SHP77 (cell line): ENCODE results near the gene MDP1.

Experiments used
- DNase-seq, 2 experiments: peaks; one replicate each; lab custom pipeline; 2025; lab: John Stamatoyannopoulos, UW

The MDP1 gene

DNA sequence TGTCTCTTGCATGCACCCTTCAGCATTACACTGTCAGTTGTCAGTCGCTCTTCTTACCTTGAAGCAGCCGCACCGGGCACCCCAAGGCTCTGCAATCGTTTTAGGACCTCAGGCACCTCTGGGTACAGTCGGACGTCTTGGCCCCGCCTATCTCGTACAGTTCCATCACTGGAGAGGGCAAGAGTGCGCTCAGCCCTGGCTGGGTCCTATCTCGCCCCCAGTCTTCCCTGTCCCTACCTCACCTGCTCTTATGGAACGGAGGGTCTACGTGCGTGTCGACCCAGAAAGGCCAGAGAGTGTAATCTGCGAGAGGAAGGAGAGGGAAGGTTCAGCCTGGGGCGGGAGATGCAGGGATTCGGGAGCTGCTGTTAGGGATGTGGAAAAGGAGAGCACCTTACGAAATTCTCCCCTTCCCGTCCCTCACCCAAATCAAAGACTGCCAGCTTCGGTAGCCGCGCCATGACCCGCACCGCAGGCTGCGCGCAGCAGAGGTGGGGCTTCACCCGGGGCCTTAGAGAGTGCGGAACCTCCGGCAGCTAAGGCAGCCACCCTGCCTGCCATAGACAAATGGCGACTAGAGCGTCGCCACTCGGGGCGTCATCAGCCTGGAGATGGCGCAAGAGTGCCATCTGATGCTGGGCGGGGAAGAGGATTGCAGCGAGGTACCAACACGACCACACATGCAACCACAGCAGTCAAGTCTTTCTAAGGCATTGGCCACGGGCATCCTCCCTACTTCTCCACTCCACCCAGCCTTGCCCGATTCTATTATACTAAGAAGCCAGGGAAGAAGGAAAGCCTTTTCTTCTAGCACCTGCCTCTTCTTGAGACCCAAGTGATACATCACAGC, at the start of gene MDP1:
Gene MDP1 (minus strand): TSS at position 572 of the 850 bp plus-strand sequence. CDS start 111 bp downstream, at position 461.
- DNase-seq = peak; percentile 88 to 91

- no peak for DNase-seq
Measured at GRCh38 chr14:24264298-24264697, 48.4 kb upstream of the MDP1 start.

GRCh38 chr14:24263848-24264247, 48.0 kb upstream of the MDP1 start:
- DNase-seq = no peak

- no peak for DNase-seq
Measured at GRCh38 chr14:24262821-24263733, 47.2 kb upstream of the MDP1 start, which contains the start of gene TGM1. Gene TGM1, minus strand, starts transcription at chr14:24263177. Its CDS starts 825 bp downstream, at chr14:24262352.

DNA sequence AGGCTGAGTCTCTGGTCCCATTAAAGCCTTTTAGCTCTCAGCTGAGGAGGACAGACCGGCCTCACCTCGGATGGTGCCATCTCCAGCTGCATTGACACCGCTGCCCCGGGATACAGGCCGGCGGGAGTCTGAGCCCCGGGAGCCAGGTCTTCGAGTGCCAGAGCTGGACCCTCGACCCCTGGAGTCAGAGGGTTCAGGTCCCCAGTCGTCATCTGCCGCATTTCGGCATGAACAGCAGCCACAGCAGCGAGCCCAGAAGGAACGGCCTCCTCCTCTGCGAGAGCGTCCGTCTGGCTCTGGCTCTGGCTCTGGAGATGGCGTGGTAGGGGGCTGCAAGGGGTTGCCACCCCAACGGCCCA, 46.1 kb upstream of the MDP1 start:
- no peak for DNase-seq

- no peak for DNase-seq
Measured at GRCh38 chr14:24261256-24261968, 45.5 kb upstream of the MDP1 start.

DNA sequence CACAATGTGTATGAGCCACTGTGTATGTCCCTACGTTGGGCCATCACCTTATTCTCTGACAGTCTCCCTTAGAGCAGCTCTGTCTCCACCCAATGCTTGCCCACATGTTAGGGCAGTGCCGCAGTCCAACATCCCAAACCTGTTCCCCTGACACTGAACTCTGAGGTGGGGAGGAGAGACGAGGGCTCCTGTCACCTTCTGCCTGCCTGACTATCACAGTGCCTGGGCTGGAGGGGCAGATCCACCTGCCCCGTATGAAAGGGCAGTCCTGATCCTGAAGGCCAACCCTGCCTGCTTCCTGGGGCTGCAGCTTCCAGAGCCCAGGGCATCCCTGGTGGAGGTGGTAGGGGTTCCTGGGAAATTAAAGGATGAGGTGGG, 44.9 kb upstream of the MDP1 start:
- no peak for DNase-seq

DNA sequence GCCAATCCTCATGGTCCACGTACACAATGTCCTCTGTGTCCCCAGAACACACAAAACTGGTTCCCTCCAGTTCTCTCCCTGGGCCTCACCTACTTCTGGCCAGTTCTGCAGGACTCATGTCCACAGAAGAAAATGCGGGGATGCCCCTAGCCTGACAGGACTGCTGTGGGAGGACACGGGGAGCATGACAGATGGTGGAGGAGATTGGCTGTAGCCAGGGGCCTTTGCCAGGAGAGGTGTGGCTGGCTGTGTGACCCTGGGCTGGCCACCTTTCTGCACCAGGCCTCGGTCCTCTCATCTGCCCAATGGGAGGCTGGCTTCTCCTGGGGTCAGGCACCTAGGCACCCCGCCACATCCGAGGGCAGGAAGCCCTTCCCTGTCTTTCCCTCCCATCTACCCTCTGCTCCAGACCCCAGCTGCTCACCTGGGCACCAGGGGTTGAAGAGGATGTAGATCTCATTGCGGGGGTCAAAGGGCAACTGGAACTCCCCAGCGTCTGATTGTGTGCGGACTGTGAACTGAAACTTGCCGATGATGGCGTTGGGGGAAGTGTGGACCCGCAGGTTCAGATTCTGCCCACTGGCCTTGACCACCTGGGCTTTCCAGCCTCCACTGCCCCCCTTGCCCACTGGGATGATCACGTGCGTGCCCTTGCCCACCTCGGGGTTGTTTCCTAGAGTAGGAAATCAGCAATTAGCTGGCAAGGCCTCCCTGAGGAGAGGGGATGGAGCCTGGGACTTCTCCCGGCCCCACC, 44.3 kb upstream of the MDP1 start:
- DNase-seq = no peak

GRCh38 chr14:24259282-24260025, 43.6 kb upstream of the MDP1 start:
- DNase-seq = no peak

DNA sequence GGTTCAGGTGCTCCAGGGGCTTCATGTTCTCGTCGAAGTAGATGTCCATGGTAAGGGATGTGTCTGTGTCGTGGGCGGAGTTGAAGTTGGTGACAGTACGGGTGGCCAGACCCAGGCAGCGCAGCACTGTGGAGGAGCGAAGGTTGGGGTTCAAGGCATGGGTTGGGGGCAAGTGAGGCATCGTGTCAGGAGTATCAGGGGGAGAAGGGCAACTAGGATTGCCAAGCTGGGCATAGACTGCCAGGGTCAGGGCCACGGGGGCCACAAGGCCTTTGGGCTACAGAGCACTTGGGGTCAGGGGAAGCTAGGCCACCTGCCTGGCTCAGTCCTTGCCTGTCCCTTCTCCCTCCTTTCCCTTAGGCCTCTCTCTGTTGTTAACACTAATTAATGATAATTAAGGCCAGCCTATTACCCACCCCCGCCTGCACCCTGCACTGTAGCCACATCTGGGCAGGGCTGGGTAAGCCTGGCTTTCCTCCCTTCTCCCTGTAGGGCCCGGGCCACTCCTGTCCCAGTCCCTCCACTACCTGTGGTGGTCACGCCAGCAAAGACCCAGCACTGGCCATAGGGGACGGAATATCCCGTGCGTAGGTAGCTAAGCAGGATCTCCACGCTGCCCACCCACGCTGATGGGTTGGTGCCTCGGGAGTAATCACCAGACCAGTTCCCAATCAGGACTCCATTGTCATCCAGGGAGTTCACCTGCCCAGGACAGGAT, 42.8 kb upstream of the MDP1 start:
- DNase-seq = no peak

GRCh38 chr14:24258119-24258518, 42.3 kb upstream of the MDP1 start:
- DNase-seq = no peak

- DNase-seq = no peak
Measured at GRCh38 chr14:24256960-24257359, 41.1 kb upstream of the MDP1 start.

GRCh38 chr14:24255931-24256711, 40.3 kb upstream of the MDP1 start:
- no peak for DNase-seq

DNA sequence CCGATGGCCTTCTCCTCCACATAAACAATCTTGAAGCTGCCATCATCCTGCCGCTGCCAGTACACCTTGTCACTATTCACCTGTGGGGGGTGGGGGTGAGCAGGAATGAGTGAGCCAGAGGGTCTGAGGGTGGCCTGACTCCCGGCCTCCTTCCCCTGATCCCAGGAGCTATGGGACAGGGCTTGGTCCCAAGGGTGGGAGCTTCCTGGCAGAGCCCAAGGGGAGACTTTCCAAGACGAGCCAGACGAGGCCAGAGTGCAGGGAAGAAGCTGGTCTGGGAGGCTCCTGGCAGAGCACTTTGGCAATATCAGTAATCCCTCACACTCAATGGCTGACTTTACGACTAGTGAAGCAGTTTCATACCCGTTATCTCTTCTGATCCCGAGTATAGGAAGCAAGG, 39.6 kb upstream of the MDP1 start:
- no peak for DNase-seq

- no peak for DNase-seq
Measured at GRCh38 chr14:24254630-24255392, 38.9 kb upstream of the MDP1 start.

- DNase-seq = no peak
Measured at GRCh38 chr14:24253936-24254335, 38.1 kb upstream of the MDP1 start.

DNA sequence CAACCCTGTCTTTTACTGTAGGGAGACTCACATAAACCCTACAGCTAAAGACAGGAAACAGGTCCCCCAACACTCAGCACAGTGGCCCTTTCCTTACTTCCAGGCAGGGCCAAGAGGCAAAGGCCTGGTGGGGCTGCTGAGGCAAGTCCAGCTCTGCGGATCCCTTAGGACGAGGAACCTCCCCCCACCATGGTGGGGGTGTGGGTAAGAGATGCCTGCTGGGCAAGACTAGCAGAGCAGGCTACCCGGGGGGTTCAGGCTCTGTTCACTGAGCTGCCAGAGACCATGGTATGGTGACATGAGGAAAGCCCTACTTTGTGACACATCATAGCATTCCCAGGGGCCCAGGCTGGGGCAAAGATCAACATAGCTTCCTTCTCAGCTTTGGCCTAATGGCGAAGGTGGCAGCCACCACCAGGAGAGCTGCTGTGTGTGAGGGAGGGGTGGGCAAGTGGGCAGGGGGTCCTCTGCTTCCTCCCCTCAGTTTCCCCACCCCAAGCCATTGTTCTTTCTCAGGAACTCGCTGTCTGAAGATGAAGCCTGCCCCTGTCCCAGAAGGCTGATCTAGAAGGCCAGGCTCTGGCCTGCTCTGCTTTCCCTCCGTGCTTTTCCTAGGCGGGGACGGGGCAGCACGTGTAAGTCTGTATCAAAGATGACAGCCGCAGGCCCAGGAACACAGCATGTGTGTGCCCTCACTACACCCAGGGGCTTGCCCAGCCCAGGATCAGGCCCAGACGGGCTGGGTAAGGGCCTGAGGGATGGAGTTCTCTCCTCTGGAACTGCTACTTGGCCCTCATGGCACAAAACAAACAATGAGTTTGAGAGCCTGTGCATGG, 36.6 kb upstream of the MDP1 start:
- DNase-seq = no peak

DNA sequence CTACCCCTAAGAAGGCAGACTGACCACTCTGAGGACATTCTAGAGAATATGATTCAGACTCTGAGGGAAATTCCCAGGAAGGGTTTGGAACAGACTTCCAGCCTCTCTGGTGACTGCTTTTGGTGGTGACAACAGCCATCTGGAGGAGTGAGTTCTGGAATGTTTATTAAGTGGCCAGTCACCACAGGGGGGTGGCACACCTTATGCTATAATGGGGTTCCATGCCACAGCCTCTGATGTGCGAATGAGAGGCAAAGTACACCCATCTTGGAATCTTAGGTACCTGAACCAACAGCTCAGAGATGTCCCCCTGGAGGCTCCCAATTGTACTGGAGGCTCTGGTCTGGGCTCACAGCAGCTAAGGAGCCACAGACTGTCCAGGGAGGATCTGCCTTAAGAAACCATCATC, 36.0 kb upstream of the MDP1 start:
- DNase-seq = no peak
